Upper lobe of left lung (tissue), 6 donors: ENCODE measurements around the gene RYR3. TPM values are rescaled to one million over a fixed set of nuclear protein-coding genes. Genes with fewer than 3 reads are reported as not detected.
A peak's percentile ranks its signal among the peaks of the same experiment; 100 is the strongest.

ENCODE experiments used
- ATAC-seq, 2 donors: fragments of 200-7000 bp; cut with Tn5 transposase; one replicate each; pipeline ENCODE4 v1.9.1; 2022; ENCODE audit warnings: mild to moderate bottlenecking in 2 of 2, moderate library complexity in 2 of 2; ENCODE audit not compliant: low FRiP score in 2 of 2
- DNase-seq, 2 donors: peaks; one replicate each; pipeline ENCODE4 v3.0.0-alpha.2; 2019 to 2020
- H3K27ac ChIP-seq, 4 donors: fragments of 200-600 bp; sonication (generic); one replicate each; pipeline ENCODE4 v1.5.1; 2016 to 2019
- H3K27me3 ChIP-seq, 4 donors: fragments of 200-600 bp; sonication (generic); one replicate each; pipeline ENCODE4 v1.5.1; 2017 to 2019
- H3K36me3 ChIP-seq, 4 donors: fragments of 200-600 bp; sonication (generic); one replicate each; pipeline ENCODE4 v1.5.1; 2016 to 2019
- H3K4me1 ChIP-seq, 4 donors: fragments of 200-600 bp; sonication (generic); one replicate each; pipeline ENCODE4 v1.5.1; 2018 to 2019
- H3K4me3 ChIP-seq, 4 donors: fragments of 200-600 bp; sonication (generic); one replicate each; pipeline ENCODE4 v1.5.1; 2017 to 2019; ENCODE audit warnings: mild to moderate bottlenecking in 2 of 4, moderate library complexity in 1 of 4
- H3K9me3 ChIP-seq, 4 donors: fragments of 200-600 bp; sonication (generic); one replicate each; pipeline ENCODE4 v1.5.1; 2018 to 2019
- EP300 ChIP-seq, 4 donors: sonication (generic); formaldehyde crosslinking; IDR thresholded peaks; one replicate each; pipeline ENCODE4 v1.5.1; 2017; ENCODE audit warnings: antibody characterized with exemption in 4 of 4, control low read depth in 2 of 4
- POLR2A ChIP-seq, 4 donors: fragments of 450-650 bp; IDR thresholded peaks; one replicate each; pipeline ENCODE4 v1.5.1; 2016 to 2017; ENCODE audit warnings: antibody characterized with exemption in 4 of 4, mild to moderate bottlenecking in 2 of 4
- POLR2AphosphoS5 ChIP-seq, 2 donors: sonication (generic); formaldehyde crosslinking; IDR thresholded peaks; one replicate each; pipeline ENCODE4 v1.5.1; 2017; ENCODE audit warnings: antibody characterized with exemption in 2 of 2
- WGBS, 2 donors: methylation state at CpG; one replicate each; pipeline ENCODE4 v1.1.5; 2017 to 2018; 5-methylcytosine and 5-hydroxymethylcytosine counted together
- total RNA-seq, 6 donors: library from RNA; depleted of rRNA in 4 of 6; stranded (reverse); fragments of >200 nt in 4 of 6; gene quantifications; one replicate each; pipeline versions ENCODE4 v1.1.0 to v1.2.1, GENCODE V29; 2016 to 2021
- TF ChIP-seq, protein P1 (sequence below), 6 experiments: fragments of 450-650 bp in 4 of 6; fragments of 200-600 bp in 2 of 6; sonication (generic) in 2 of 6; IDR thresholded peaks; one replicate each; pipeline ENCODE4 v1.5.1; 2016 to 2019; ENCODE audit warnings: antibody characterized with exemption in 6 of 6
- donor health status: DM: no; HTN: no; CAD: no; lungs with moderate emphysema.
- donor health status: DM: no; HTN: yes; CAD: no; lungs with severe emphysema.

The RYR3 gene
- total RNA-seq, 6 donors from 2014 or later, result under 0.01 to 0.34 (median 0.15) TPM

DNA sequence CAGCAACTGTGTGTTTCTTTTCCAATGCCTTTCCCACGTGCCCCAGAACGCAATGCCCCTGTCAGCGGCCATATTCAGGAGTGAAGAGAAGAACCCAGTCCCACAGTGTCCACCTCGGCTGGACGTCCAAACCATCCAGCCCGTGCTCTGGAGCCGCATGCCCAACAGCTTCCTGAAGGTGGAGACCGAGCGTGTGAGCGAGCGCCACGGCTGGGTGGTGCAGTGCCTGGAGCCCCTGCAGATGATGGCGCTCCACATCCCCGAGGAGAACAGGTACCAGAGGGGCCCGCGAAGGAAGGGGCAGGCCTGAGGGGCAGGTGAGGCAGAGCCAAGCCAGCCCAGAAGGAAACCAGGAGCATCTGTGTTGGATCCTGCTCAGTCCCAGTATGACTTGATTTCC, 349.4 kb downstream of the RYR3 start:
- H3K27me3 ChIP-seq, result no peaks in the 10 kb centered on the region
- 89% methylated on average over 14 to 16 of the region's 16 CpGs for WGBS, 2 donors

DNA sequence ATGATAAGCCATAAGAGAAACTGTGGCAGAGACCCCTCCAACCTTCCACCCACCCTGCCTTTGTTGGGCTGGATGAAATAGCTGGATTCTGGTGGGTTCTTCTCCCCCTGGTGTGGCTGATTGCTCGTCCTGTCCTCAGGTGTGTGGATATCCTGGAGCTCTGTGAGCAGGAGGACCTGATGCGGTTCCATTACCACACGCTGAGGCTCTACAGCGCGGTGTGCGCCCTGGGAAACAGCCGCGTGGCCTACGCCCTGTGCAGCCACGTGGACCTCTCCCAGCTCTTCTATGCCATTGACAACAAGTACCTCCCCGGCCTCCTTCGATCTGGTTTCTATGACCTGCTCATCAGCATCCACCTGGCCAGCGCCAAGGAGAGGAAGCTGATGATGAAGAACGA, 351.2 kb downstream of the RYR3 start:
- ATAC-seq (peak; percentile 25 to 50), DNase-seq (peak in 1 of 2 donors; percentile 46)
- Histone ChIP-seq H3K4me1 (no peaks in the 10 kb centered on the region), H3K36me3 (no peaks in the 10 kb centered on the region), H3K27ac (no peak overlapping the region), H3K27me3 (no peaks in the 10 kb centered on the region), H3K4me3 (no peak overlapping the region), H3K9me3 (no peaks in the 10 kb centered on the region)
- TF ChIP-seq EP300 (IDR thresholded peaks at IDR 0.05), result no peak
- TF ChIP-seq, protein P1, sequence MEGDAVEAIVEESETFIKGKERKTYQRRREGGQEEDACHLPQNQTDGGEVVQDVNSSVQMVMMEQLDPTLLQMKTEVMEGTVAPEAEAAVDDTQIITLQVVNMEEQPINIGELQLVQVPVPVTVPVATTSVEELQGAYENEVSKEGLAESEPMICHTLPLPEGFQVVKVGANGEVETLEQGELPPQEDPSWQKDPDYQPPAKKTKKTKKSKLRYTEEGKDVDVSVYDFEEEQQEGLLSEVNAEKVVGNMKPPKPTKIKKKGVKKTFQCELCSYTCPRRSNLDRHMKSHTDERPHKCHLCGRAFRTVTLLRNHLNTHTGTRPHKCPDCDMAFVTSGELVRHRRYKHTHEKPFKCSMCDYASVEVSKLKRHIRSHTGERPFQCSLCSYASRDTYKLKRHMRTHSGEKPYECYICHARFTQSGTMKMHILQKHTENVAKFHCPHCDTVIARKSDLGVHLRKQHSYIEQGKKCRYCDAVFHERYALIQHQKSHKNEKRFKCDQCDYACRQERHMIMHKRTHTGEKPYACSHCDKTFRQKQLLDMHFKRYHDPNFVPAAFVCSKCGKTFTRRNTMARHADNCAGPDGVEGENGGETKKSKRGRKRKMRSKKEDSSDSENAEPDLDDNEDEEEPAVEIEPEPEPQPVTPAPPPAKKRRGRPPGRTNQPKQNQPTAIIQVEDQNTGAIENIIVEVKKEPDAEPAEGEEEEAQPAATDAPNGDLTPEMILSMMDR (IDR thresholded peaks at IDR 0.05), result no peak
- WGBS, 2 donors, result 92% methylated on average over 2 to 14 of the region's 14 CpGs

More for the DNA sequence above, 349.4 kb downstream of the RYR3 start:
- Histone ChIP-seq H3K4me1 (no peaks in the 10 kb centered on the region), H3K9me3 (no peaks in the 10 kb centered on the region), H3K27ac (no peak overlapping the region), H3K36me3 (no peaks in the 10 kb centered on the region), H3K4me3 (no peak overlapping the region)
- ATAC-seq (no peak), DNase-seq (peak in 1 of 2 donors; percentile 57)
- TF ChIP-seq POLR2AphosphoS5 (IDR thresholded peaks at IDR 0.05) (no peak), POLR2A (IDR thresholded peaks at IDR 0.05) (no peak), EP300 (IDR thresholded peaks at IDR 0.05) (no peak)
- TF ChIP-seq, protein P1 (IDR thresholded peaks at IDR 0.05), result no peak

DNA sequence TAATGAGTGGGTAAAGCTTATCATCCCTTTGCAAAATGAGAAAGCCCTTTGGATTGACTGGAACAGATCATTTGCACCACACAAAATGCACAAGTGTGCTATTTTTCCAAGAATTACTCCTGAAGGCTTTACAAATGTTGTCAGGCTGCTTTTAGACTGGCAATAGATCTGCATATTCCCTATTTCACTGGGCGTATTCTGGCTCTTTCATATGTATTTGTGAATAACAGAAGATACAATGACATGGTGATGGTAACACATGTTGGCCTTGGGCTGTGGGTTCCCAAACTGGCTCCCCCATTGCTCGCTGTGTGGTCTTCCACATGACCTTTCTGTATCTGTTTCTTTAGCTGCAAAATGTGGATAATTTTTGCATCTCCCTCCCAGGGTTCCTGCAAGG, 354.2 kb downstream of the RYR3 start:
- Histone ChIP-seq H3K4me3 (no peak overlapping the region), H3K27me3 (no peaks in the 10 kb centered on the region), H3K9me3 (no peaks in the 10 kb centered on the region), H3K27ac (no peak overlapping the region), H3K36me3 (no peaks in the 10 kb centered on the region), H3K4me1 (no peaks in the 10 kb centered on the region)
- 76 to 100% methylated on average over 2 of the region's 2 CpGs for WGBS, 2 donors
- ATAC-seq (no peak), DNase-seq (no peak)
- TF ChIP-seq POLR2AphosphoS5 (IDR thresholded peaks at IDR 0.05) (no peak), POLR2A (IDR thresholded peaks at IDR 0.05) (no peak), EP300 (IDR thresholded peaks at IDR 0.05) (no peak)
- TF ChIP-seq, protein P1 (IDR thresholded peaks at IDR 0.05), result no peak

DNA sequence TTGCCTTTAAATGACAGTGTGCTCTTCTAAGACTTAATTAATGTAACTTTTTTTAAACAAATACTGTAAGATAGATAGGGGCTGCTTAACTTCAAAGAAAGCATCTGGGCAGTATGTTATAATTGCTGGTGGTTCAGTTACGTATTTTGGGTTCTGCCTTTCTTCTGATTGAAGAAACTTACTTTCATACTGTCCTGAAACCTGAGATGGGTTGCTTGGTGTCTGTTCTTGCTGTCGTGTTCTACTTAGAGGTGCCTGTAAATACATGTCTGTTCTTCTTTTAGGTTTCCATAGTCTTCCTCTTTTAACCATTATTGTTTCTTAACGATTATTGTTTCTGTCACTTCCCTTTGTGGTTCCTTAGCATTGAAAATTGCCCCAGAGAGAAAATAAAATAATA, 359.8 kb downstream of the RYR3 start:
- DNase-seq, result no peak
- Histone ChIP-seq H3K27ac (no peak overlapping the region), H3K4me1 (no peaks in the 10 kb centered on the region), H3K9me3 (no peaks in the 10 kb centered on the region), H3K36me3 (no peaks in the 10 kb centered on the region), H3K27me3 (no peaks in the 10 kb centered on the region), H3K4me3 (no peak overlapping the region)
- WGBS, 2 donors, result 47 to 52% methylated on average over 3 of the region's 3 CpGs
- ATAC-seq, result no peak
- TF ChIP-seq POLR2AphosphoS5 (IDR thresholded peaks at IDR 0.05) (no peak), POLR2A (IDR thresholded peaks at IDR 0.05) (no peak)

DNA sequence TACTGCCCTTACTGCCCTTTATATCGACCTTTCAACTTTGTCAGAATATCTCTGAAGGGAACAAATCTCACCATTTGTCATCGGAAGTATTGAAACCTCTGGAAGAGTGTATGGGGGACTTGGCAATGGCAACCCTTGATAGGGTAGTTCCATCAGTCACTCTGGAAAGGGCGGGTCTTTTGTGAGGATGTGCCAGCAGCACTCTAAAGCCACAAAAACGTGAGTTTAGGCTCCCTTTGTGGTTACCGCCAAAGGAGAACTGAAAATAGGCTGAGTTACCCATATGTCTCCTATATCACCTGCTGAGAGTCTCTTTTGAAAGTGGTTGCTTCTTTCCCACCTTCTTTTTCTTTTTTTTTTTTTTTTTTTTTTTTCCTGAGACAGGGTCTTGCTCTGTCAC, 360.7 kb downstream of the RYR3 start:
- no peaks in the 10 kb centered on the region for H3K27me3 ChIP-seq
- H3K36me3 ChIP-seq, result no peaks in the 10 kb centered on the region
- H3K9me3 ChIP-seq, result no peaks in the 10 kb centered on the region
- H3K4me1 ChIP-seq, result no peaks in the 10 kb centered on the region
- TF ChIP-seq POLR2AphosphoS5 (IDR thresholded peaks at IDR 0.05) (no peak), POLR2A (IDR thresholded peaks at IDR 0.05) (no peak), EP300 (IDR thresholded peaks at IDR 0.05) (no peak)
- TF ChIP-seq, protein P1 (IDR thresholded peaks at IDR 0.05), result no peak
- no peak overlapping the region for H3K27ac ChIP-seq
- 68 to 81% methylated on average over 5 of the region's 5 CpGs for WGBS, 2 donors
- no peak overlapping the region for H3K4me3 ChIP-seq
- ATAC-seq (no peak), DNase-seq (no peak)
